ENCODE measurements around the gene GALNT9. TPM values are rescaled to one million over a fixed set of nuclear protein-coding genes. Genes with fewer than 3 reads are reported as not detected.

The GALNT9 gene
- total RNA-seq, 1 donor from 2014 or later, result not detected

DNA sequence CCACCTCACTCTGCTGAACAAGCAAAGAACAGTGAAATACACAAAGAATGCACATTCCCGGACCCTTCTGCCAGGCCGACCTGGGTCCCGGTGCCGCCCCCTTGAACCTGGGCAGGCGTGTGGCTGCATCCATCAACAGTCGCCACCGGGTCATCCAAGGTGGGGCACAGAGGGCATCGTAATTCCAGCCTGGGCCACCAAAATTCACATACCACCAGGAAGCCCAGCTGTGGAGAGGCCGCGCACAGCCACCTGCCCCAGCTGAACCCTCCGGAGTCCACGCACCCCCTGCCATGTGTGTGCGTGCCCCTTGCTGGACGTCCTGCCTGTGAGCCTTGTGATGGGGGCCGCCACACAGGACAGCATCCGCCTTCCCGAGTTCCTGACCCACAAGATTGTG lies 99.5 kb downstream of the GALNT9 start:
- H3K9ac ChIP-seq, result no peak overlapping the region
- no peak overlapping the region for H3K4me3 Mint-ChIP-seq
- no peaks in the 10 kb centered on the region for H4K20me1 ChIP-seq (ENCODE audit: low read depth)
- H3K27ac Mint-ChIP-seq, result no peak overlapping the region
- H3K4me1 ChIP-seq, result no peaks in the 10 kb centered on the region
- H3K27me3 Mint-ChIP-seq (ENCODE audit: insufficient read depth, low read depth), result peaks cover 5% of the 10 kb centered on the region
- no peak for TF ChIP-seq EZH2phosphoT487 (IDR thresholded peaks at IDR 0.05)
- no peak for TF ChIP-seq EZH2 (IDR thresholded peaks at IDR 0.05)
- no peak for TF ChIP-seq CTCF (IDR thresholded peaks at IDR 0.05)
- no peaks in the 10 kb centered on the region for H3K36me3 ChIP-seq
- no peaks in the 10 kb centered on the region for H3K9me3 ChIP-seq (ENCODE audit: low read depth)
- H3K9me3 Mint-ChIP-seq, result no peaks in the 10 kb centered on the region
- no peaks in the 10 kb centered on the region for H3K4me1 Mint-ChIP-seq
- H3K4me2 ChIP-seq, result no peak overlapping the region
- no peak overlapping the region for H2AFZ ChIP-seq (replicated peaks)
- H3K4me3 ChIP-seq, result no peak overlapping the region
- no peak overlapping the region for H3K27ac ChIP-seq
- DNase-seq (ENCODE audit: low spot score), result no peak
- H3F3A ChIP-seq (ENCODE audit: low read depth), result peaks cover 9% of the 10 kb centered on the region
- H3K79me2 ChIP-seq (ENCODE audit: low read depth), result no peaks in the 10 kb centered on the region
- H3K36me3 Mint-ChIP-seq, result no peaks in the 10 kb centered on the region
- H3K27me3 ChIP-seq, result peaks cover 42% of the 10 kb centered on the region

- peaks cover 14% of the 10 kb centered on the region for H3F3A ChIP-seq (ENCODE audit: low read depth)
- Mint-ChIP-seq H3K36me3 (no peaks in the 10 kb centered on the region), H3K4me1 (no peaks in the 10 kb centered on the region), H3K27ac (no peak overlapping the region), H3K4me3 (no peak overlapping the region), H3K27me3 (ENCODE audit: insufficient read depth, low read depth) (peaks cover 5% of the 10 kb centered on the region), H3K9me3 (no peaks in the 10 kb centered on the region)
- no peak overlapping the region for H3K27ac ChIP-seq
- H3K4me2 ChIP-seq, result no peak overlapping the region
- H3K9ac ChIP-seq, result no peak overlapping the region
- H3K36me3 ChIP-seq, result no peaks in the 10 kb centered on the region
- no peak overlapping the region for H3K4me3 ChIP-seq
- H4K20me1 ChIP-seq (ENCODE audit: low read depth), result no peaks in the 10 kb centered on the region
- no peaks in the 10 kb centered on the region for H3K9me3 ChIP-seq (ENCODE audit: low read depth)
- H2AFZ ChIP-seq (replicated peaks), result no peak overlapping the region
- no peaks in the 10 kb centered on the region for H3K4me1 ChIP-seq
- no peak for DNase-seq (ENCODE audit: low spot score)
- H3K27me3 ChIP-seq, result peaks cover 42% of the 10 kb centered on the region
- TF ChIP-seq EZH2phosphoT487 (IDR thresholded peaks at IDR 0.05) (no peak), CTCF (IDR thresholded peaks at IDR 0.05) (no peak), EZH2 (IDR thresholded peaks at IDR 0.05) (no peak)
- H3K79me2 ChIP-seq (ENCODE audit: low read depth), result no peaks in the 10 kb centered on the region
Observed at GRCh38 chr12:132229193-132229760, 100.1 kb downstream of the GALNT9 start.

GRCh38 chr12:132228476-132229192 lies 100.8 kb downstream of the GALNT9 start:
- Histone ChIP-seq H3K27me3 (peaks cover 42% of the 10 kb centered on the region), H4K20me1 (ENCODE audit: low read depth) (no peaks in the 10 kb centered on the region), H3F3A (ENCODE audit: low read depth) (peaks cover 14% of the 10 kb centered on the region), H2AFZ (replicated peaks) (no peak overlapping the region), H3K27ac (no peak overlapping the region), H3K9me3 (ENCODE audit: low read depth) (no peaks in the 10 kb centered on the region), H3K4me1 (no peaks in the 10 kb centered on the region), H3K4me3 (no peak overlapping the region), H3K79me2 (ENCODE audit: low read depth) (no peaks in the 10 kb centered on the region), H3K36me3 (no peaks in the 10 kb centered on the region), H3K9ac (no peak overlapping the region), H3K4me2 (no peak overlapping the region)
- Mint-ChIP-seq H3K27ac (no peak overlapping the region), H3K9me3 (no peaks in the 10 kb centered on the region), H3K4me1 (no peaks in the 10 kb centered on the region), H3K4me3 (no peak overlapping the region), H3K27me3 (ENCODE audit: insufficient read depth, low read depth) (peaks cover 5% of the 10 kb centered on the region), H3K36me3 (no peaks in the 10 kb centered on the region)
- no peak for DNase-seq (ENCODE audit: low spot score)
- TF ChIP-seq EZH2 (IDR thresholded peaks at IDR 0.05) (no peak), EZH2phosphoT487 (IDR thresholded peaks at IDR 0.05) (no peak), CTCF (IDR thresholded peaks at IDR 0.05) (no peak)
